Measurements from ENCODE around the gene DLG2. TPM values are rescaled to one million over a fixed set of nuclear protein-coding genes. Genes with fewer than 3 reads are reported as not detected.
"Not testable (repeated sequence)": the region's sequence is repeated elsewhere in the genome, so short reads cannot be mapped to it uniquely, and the experiment has no call there.

DLG2 gene
- total and polyA plus RNA-seq, 3 experiments from 2014 or later, result 0.81 to 1.5 (median 1.3) TPM

DNA sequence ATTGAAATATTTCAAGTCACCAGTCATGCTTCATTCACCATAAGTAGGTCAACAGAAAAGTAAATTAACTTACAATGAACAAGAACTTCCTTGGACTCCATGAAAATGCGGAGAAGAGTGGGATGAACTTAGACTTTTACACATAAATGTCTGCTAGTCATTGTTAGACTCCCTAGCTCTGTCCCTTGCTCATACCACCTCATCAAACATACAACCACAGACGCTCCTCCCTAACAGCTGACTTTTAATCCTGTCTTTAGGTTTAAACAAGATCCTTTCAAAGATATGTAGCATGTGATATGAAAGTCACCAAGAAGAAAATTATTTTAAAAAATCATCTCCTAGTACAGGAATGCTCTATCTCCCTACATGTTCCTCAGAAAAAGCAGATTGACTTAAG, 248.1 kb downstream of the DLG2 start:
- H3K36me3 Mint-ChIP-seq, result no peaks in the 10 kb centered on the region
- ChIA-PET CTCF (no interaction called here), POLR2A (no interaction called here)
- Histone ChIP-seq H3K27me3 (ENCODE audit: insufficient read depth, low read length, poor library complexity, severe bottlenecking) (no peaks in the 10 kb centered on the region), H3K4me1 (ENCODE audit: insufficient read depth, low read length) (no peaks in the 10 kb centered on the region), H3K4me3 (ENCODE audit: low read length) (no peak overlapping the region), H3K36me3 (ENCODE audit: insufficient read depth, low read length) (no peaks in the 10 kb centered on the region), H3K27ac (ENCODE audit: low read depth, low read length) (no peak overlapping the region), H3K9me3 (ENCODE audit: low read length) (no peaks in the 10 kb centered on the region)
- no peaks in the 10 kb centered on the region for H3K27me3 Mint-ChIP-seq
- no peaks in the 10 kb centered on the region for H3K4me1 Mint-ChIP-seq
- peaks cover 23 to 66% (median 37%) of the 10 kb centered on the region in 5 donors for H3K9me3 Mint-ChIP-seq
- H3K4me3 Mint-ChIP-seq, result no peak overlapping the region
- no peak for DNase-seq
- no peak overlapping the region for H3K27ac Mint-ChIP-seq

- Mint-ChIP-seq H3K4me1 (no peaks in the 10 kb centered on the region), H3K27ac (no peak overlapping the region), H3K9me3 (peaks cover 20 to 55% (median 32%) of the 10 kb centered on the region in 5 donors), H3K27me3 (no peaks in the 10 kb centered on the region), H3K36me3 (no peaks in the 10 kb centered on the region), H3K4me3 (no peak overlapping the region)
- H3K27ac ChIP-seq (ENCODE audit: low read depth, low read length), result no peak overlapping the region
- no peaks in the 10 kb centered on the region for H3K36me3 ChIP-seq (ENCODE audit: insufficient read depth, low read length)
- DNase-seq, result no peak
- ChIA-PET POLR2A (no interaction called here), CTCF (no interaction called here)
- H3K9me3 ChIP-seq (ENCODE audit: low read length), result no peaks in the 10 kb centered on the region
- no peaks in the 10 kb centered on the region for H3K4me1 ChIP-seq (ENCODE audit: insufficient read depth, low read length)
- no peaks in the 10 kb centered on the region for H3K27me3 ChIP-seq (ENCODE audit: insufficient read depth, low read length, poor library complexity, severe bottlenecking)
- H3K4me3 ChIP-seq (ENCODE audit: low read length), result no peak overlapping the region
These were observed 249.2 kb downstream of the DLG2 start for GRCh38 chr11:85377901-85378300.

GRCh38 chr11:85359859-85360258, 267.3 kb downstream of the DLG2 start:
- H3K36me3 ChIP-seq (ENCODE audit: insufficient read depth, low read length), result no peaks in the 10 kb centered on the region
- no peaks in the 10 kb centered on the region for H3K36me3 Mint-ChIP-seq
- H3K27ac Mint-ChIP-seq, result no peak overlapping the region
- H3K27me3 Mint-ChIP-seq, result no peaks in the 10 kb centered on the region
- H3K4me1 Mint-ChIP-seq, result no peaks in the 10 kb centered on the region
- H3K4me3 ChIP-seq (ENCODE audit: low read length), result no peak overlapping the region
- H3K27ac ChIP-seq (ENCODE audit: low read depth, low read length), result no peak overlapping the region
- DNase-seq, result no peak
- no peaks in the 10 kb centered on the region for H3K27me3 ChIP-seq (ENCODE audit: insufficient read depth, low read length, poor library complexity, severe bottlenecking)
- H3K4me3 Mint-ChIP-seq, result no peak overlapping the region
- H3K4me1 ChIP-seq (ENCODE audit: insufficient read depth, low read length), result no peaks in the 10 kb centered on the region
- POLR2A ChIA-PET, result no interaction called here
- H3K9me3 Mint-ChIP-seq, result peaks cover 25 to 46% (median 35%) of the 10 kb centered on the region in 5 donors
- CTCF ChIA-PET, result no interaction called here
- H3K9me3 ChIP-seq (ENCODE audit: low read length), result no peaks in the 10 kb centered on the region

GRCh38 chr11:85355921-85356320, 271.2 kb downstream of the DLG2 start:
- Histone ChIP-seq H3K27ac (ENCODE audit: low read depth, low read length) (no peak overlapping the region), H3K4me1 (ENCODE audit: insufficient read depth, low read length) (no peaks in the 10 kb centered on the region), H3K4me3 (ENCODE audit: low read length) (no peak overlapping the region), H3K27me3 (ENCODE audit: insufficient read depth, low read length, poor library complexity, severe bottlenecking) (no peaks in the 10 kb centered on the region), H3K36me3 (ENCODE audit: insufficient read depth, low read length) (no peaks in the 10 kb centered on the region), H3K9me3 (ENCODE audit: low read length) (no peaks in the 10 kb centered on the region)
- POLR2A ChIA-PET, result no interaction called here
- H3K36me3 Mint-ChIP-seq, result peaks cover 0 to 3% (median 0%) of the 10 kb centered on the region in 3 donors
- H3K27ac Mint-ChIP-seq, result peak overlapping the region in 1 of 8 donors; percentile 34
- CTCF ChIA-PET, result no interaction called here
- H3K9me3 Mint-ChIP-seq, result peaks cover 21 to 42% (median 25%) of the 10 kb centered on the region in 5 donors
- H3K27me3 Mint-ChIP-seq, result no peaks in the 10 kb centered on the region
- no peak overlapping the region for H3K4me3 Mint-ChIP-seq
- DNase-seq, result no peak
- no peaks in the 10 kb centered on the region for H3K4me1 Mint-ChIP-seq

DNA sequence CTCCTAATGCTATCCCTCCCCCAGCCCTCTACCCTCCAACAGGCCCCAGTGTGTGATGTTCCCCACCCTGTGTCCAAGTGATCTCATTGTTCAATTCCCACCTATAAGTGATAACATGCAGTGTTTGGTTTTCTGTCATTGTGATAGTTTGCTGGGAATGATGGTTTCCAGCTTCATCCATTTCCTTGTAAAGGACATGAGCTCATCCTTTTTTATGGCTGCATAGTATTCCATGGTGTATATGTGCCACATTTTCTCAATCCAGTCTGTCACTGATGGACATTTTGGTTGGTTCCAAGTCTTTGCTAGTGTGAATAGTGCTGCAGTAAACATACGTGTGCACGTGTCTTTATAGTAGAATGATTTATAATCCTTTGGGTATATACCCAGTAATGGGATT, 277.6 kb downstream of the DLG2 start:
- H3K36me3 ChIP-seq (ENCODE audit: insufficient read depth, low read length); CTCF ChIA-PET; H3K4me3 Mint-ChIP-seq; H3K4me1 ChIP-seq (ENCODE audit: insufficient read depth, low read length); H3K4me3 ChIP-seq (ENCODE audit: low read length); H3K36me3 Mint-ChIP-seq; H3K27ac Mint-ChIP-seq; H3K27ac ChIP-seq (ENCODE audit: low read depth, low read length); H3K4me1 Mint-ChIP-seq; DNase-seq; POLR2A ChIA-PET; H3K9me3 ChIP-seq (ENCODE audit: low read length); H3K27me3 Mint-ChIP-seq; H3K27me3 ChIP-seq (ENCODE audit: insufficient read depth, low read length, poor library complexity, severe bottlenecking): not testable (repeated sequence)
- peaks cover 22 to 61% (median 45%) of the 10 kb centered on the region in 5 donors for H3K9me3 Mint-ChIP-seq

DNA sequence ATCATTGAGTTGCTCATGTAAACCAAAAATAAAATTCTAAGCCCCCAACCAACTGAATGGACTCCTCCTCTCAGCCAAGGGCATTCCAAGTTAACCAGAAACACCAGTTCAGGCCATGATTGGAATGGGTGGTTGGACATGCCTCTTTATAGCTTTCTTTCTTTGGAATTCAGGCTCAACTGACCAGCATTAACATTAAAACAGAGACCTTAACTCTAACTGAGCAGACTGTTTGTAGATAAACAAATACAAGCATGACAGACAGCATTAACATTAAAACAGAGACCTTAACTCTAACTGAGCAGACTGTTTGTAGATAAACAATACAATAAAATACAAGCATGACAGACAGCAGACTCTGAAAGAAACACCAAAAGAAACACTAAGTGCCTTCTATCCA, 278.2 kb downstream of the DLG2 start:
- Mint-ChIP-seq H3K4me1 (no peaks in the 10 kb centered on the region), H3K9me3 (peaks cover 16 to 61% (median 44%) of the 10 kb centered on the region in 5 donors), H3K36me3 (peaks cover 0 to 3% (median 0%) of the 10 kb centered on the region in 3 donors), H3K4me3 (no peak overlapping the region), H3K27me3 (no peaks in the 10 kb centered on the region), H3K27ac (no peak overlapping the region)
- Histone ChIP-seq H3K9me3 (ENCODE audit: low read length) (no peaks in the 10 kb centered on the region), H3K4me1 (ENCODE audit: insufficient read depth, low read length) (no peaks in the 10 kb centered on the region), H3K36me3 (ENCODE audit: insufficient read depth, low read length) (no peaks in the 10 kb centered on the region), H3K27me3 (ENCODE audit: insufficient read depth, low read length, poor library complexity, severe bottlenecking) (no peaks in the 10 kb centered on the region), H3K4me3 (ENCODE audit: low read length) (no peak overlapping the region), H3K27ac (ENCODE audit: low read depth, low read length) (no peak overlapping the region)
- no peak for DNase-seq
- ChIA-PET POLR2A (no interaction called here), CTCF (no interaction called here)

- peaks cover 0 to 2% (median 0%) of the 10 kb centered on the region in 3 donors for H3K36me3 Mint-ChIP-seq
- no peak overlapping the region for H3K27ac ChIP-seq (ENCODE audit: low read depth, low read length)
- H3K9me3 Mint-ChIP-seq, result peaks cover 26 to 58% (median 49%) of the 10 kb centered on the region in 5 donors
- H3K4me1 ChIP-seq (ENCODE audit: insufficient read depth, low read length), result no peaks in the 10 kb centered on the region
- ChIA-PET CTCF (interaction anchor here (0.7 kb wide), 1 partner anchor 460 kb away, joined by 3 read pairs; no protein-coding TSS in a partner anchor), POLR2A (no interaction called here)
- no peak overlapping the region for H3K4me3 Mint-ChIP-seq
- H3K4me1 Mint-ChIP-seq, result no peaks in the 10 kb centered on the region
- no peak overlapping the region for H3K27ac Mint-ChIP-seq
- H3K36me3 ChIP-seq (ENCODE audit: insufficient read depth, low read length), result no peaks in the 10 kb centered on the region
- H3K4me3 ChIP-seq (ENCODE audit: low read length), result no peak overlapping the region
- no peaks in the 10 kb centered on the region for H3K27me3 Mint-ChIP-seq
- no peaks in the 10 kb centered on the region for H3K9me3 ChIP-seq (ENCODE audit: low read length)
- no peaks in the 10 kb centered on the region for H3K27me3 ChIP-seq (ENCODE audit: insufficient read depth, low read length, poor library complexity, severe bottlenecking)
- DNase-seq, result no peak
These were observed 279.9 kb downstream of the DLG2 start for GRCh38 chr11:85347291-85347690.

DNA sequence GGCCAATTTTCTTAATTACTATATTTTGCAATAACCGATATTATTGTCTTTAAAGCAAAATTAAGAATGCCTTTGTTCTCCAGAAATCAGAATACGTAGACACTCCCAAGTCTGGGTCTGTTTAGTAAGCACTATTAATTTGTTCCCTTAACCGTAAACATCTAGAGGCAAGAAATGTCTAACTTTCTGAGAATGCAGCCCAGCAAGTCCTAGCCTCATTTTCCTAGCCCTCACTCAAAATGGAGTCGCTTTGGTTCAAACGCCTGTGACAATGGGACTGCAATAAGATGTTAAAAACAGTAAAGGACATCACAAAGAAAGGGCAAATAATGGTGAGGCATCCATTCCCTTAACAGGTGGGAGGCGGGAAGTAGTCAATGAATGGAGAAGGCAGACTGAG, 280.7 kb downstream of the DLG2 start:
- no peaks in the 10 kb centered on the region for H3K4me1 ChIP-seq (ENCODE audit: insufficient read depth, low read length)
- no peaks in the 10 kb centered on the region for H3K27me3 ChIP-seq (ENCODE audit: insufficient read depth, low read length, poor library complexity, severe bottlenecking)
- H3K27me3 Mint-ChIP-seq, result no peaks in the 10 kb centered on the region
- no peaks in the 10 kb centered on the region for H3K36me3 ChIP-seq (ENCODE audit: insufficient read depth, low read length)
- H3K27ac ChIP-seq (ENCODE audit: low read depth, low read length), result no peak overlapping the region
- H3K9me3 Mint-ChIP-seq, result peaks cover 29 to 55% (median 47%) of the 10 kb centered on the region in 5 donors
- no peak overlapping the region for H3K4me3 ChIP-seq (ENCODE audit: low read length)
- peaks cover 0 to 2% (median 0%) of the 10 kb centered on the region in 3 donors for H3K36me3 Mint-ChIP-seq
- ChIA-PET POLR2A (no interaction called here), CTCF (no interaction called here)
- H3K9me3 ChIP-seq (ENCODE audit: low read length), result no peaks in the 10 kb centered on the region
- H3K4me1 Mint-ChIP-seq, result no peaks in the 10 kb centered on the region
- H3K4me3 Mint-ChIP-seq, result no peak overlapping the region
- DNase-seq, result no peak
- H3K27ac Mint-ChIP-seq, result peak overlapping the region in 1 of 8 donors; percentile 55

DNA sequence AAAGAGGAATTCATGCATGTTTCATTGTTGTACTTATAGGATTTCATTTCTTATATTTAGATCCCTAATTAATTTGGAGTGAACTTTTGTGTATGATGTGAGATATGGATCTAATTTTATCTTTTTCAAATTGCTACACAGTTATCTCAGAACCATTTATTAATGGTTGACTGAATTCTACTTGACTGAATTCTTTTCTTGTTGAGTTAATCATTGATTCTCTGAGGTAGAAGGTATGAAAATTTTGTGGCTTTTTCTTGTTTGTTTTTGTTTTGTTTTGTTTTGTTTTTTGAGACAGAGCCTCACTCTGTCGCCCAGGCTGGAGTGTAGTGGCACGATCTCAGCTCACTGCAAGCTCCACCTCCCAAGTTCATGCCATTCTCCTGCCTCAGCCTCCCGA, 286.3 kb downstream of the DLG2 start:
- H3K27ac ChIP-seq (ENCODE audit: low read depth, low read length); H3K4me1 ChIP-seq (ENCODE audit: insufficient read depth, low read length); H3K27ac Mint-ChIP-seq; POLR2A ChIA-PET; DNase-seq; H3K4me3 Mint-ChIP-seq; CTCF ChIA-PET; H3K36me3 ChIP-seq (ENCODE audit: insufficient read depth, low read length); H3K36me3 Mint-ChIP-seq; H3K4me3 ChIP-seq (ENCODE audit: low read length); H3K27me3 Mint-ChIP-seq; H3K9me3 ChIP-seq (ENCODE audit: low read length); H3K4me1 Mint-ChIP-seq; H3K27me3 ChIP-seq (ENCODE audit: insufficient read depth, low read length, poor library complexity, severe bottlenecking): not testable (repeated sequence)
- H3K9me3 Mint-ChIP-seq, result peaks cover 36 to 52% (median 42%) of the 10 kb centered on the region in 5 donors
